SK-N-SH (cell line): ENCODE results near the gene FAM120A. TPM values are rescaled to one million over a fixed set of nuclear protein-coding genes. Genes with fewer than 3 reads are reported as not detected.

Experiments used
- CTCF ChIA-PET: fragments of 300-600, 350-600 bp; formaldehyde crosslinking; extraction: SDS; loops from one replicate; lab custom pipeline; 2021; lab: Yijun Ruan, JAX
- POLR2A ChIA-PET: fragments of 350-600 bp; sonication (Branson Sonifier 250); formaldehyde crosslinking; extraction: SDS; loops from one replicate; lab custom pipeline; 2020; ENCODE audit warnings: antibody characterized with exemption, inconsistent platforms; lab: Yijun Ruan, JAX
- DNase-seq: peaks from one replicate; pipeline ENCODE4 v3.0.0; 2012
- H2AFZ ChIP-seq: fragments of 200-600 bp; sonication (generic); 2 replicates; pipeline ENCODE4 v1.8.1; 2016; ENCODE audit warnings: antibody characterized with exemption, mild to moderate bottlenecking, low read depth
- H3F3A ChIP-seq: fragments of 200-600 bp; sonication (generic); replicated peaks from 2 replicates; pipeline ENCODE3; 2016; ENCODE audit warnings: antibody characterized with exemption, mild to moderate bottlenecking; ENCODE audit not compliant: insufficient read depth
- H3K27ac ChIP-seq, 2 experiments: fragments of 200-500 bp in 1 of 2; fragments of 200-600 bp in 1 of 2; sonication (Bioruptor generic) in 1 of 2; sonication (generic), shearing (Covaris generic) in 1 of 2; 2 replicates each; pipeline versions ENCODE4 v1.5.1 to v1.6.1; 2014 to 2016; ENCODE audit warnings: low read depth in 2 of 2, inconsistent platforms in 1 of 2, low read length in 1 of 2, mild to moderate bottlenecking in 1 of 2, mixed read lengths in 1 of 2
- H3K27me3 ChIP-seq: fragments of 200-600 bp; sonication (generic), shearing (Covaris generic); 2 replicates; pipeline ENCODE4 v1.6.1; 2016; ENCODE audit warnings: mixed run types; ENCODE audit not compliant: insufficient read depth
- H3K36me3 ChIP-seq, 2 experiments: fragments of 200-500 bp in 1 of 2; fragments of 200-600 bp in 1 of 2; sonication (Bioruptor generic) in 1 of 2; sonication (generic) in 1 of 2; replicated peaks in 1 of 2; 2 replicates each; pipeline versions ENCODE3 to v1.5.1; 2014 to 2016; ENCODE audit warnings: low read length in 1 of 2, mild to moderate bottlenecking in 1 of 2; ENCODE audit not compliant: insufficient read depth in 2 of 2, control insufficient read depth in 1 of 2
- H3K4me1 ChIP-seq, 2 experiments: fragments of 200-500 bp in 1 of 2; fragments of 200-600 bp in 1 of 2; sonication (Bioruptor generic) in 1 of 2; sonication (generic), shearing (Covaris generic) in 1 of 2; 2 replicates each; pipeline versions ENCODE4 v1.5.1 to v1.6.1; 2014 to 2016; ENCODE audit warnings: low read depth in 1 of 2, low read length in 1 of 2, mixed run types in 1 of 2; ENCODE audit not compliant: insufficient read depth in 2 of 2, control insufficient read depth in 1 of 2
- H3K4me2 ChIP-seq: fragments of 200-600 bp; sonication (generic), shearing (Covaris generic); 2 replicates; pipeline ENCODE4 v1.6.1; 2017; ENCODE audit warnings: mixed run types
- H3K4me3 ChIP-seq, 2 experiments: fragments of 200-500 bp in 1 of 2; fragments of 200-600 bp in 1 of 2; sonication (Bioruptor generic) in 1 of 2; sonication (generic), shearing (Covaris generic) in 1 of 2; 2 replicates each; pipeline versions ENCODE4 v1.5.1 to v1.8.1; 2014 to 2016; ENCODE audit warnings: low read depth in 2 of 2, inconsistent platforms in 1 of 2, low read length in 1 of 2, mild to moderate bottlenecking in 1 of 2, mixed read lengths in 1 of 2, moderate library complexity in 1 of 2
- H3K79me2 ChIP-seq: fragments of 200-600 bp; sonication (generic); 2 replicates; pipeline ENCODE4 v1.8.1; 2017; ENCODE audit warnings: mild to moderate bottlenecking; ENCODE audit not compliant: insufficient read depth
- H3K9ac ChIP-seq: fragments of 200-600 bp; sonication (generic); 2 replicates; pipeline ENCODE4 v1.6.1; 2017; ENCODE audit warnings: mixed run types
- H3K9me2 ChIP-seq: fragments of 200-600 bp; sonication (generic); 2 replicates; pipeline ENCODE4 v1.6.1; 2017; ENCODE audit warnings: mixed run types
- H3K9me3 ChIP-seq: fragments of 200-600 bp; sonication (generic); 2 replicates; pipeline ENCODE4 v1.6.1; 2017; ENCODE audit warnings: mixed run types, mild to moderate bottlenecking, moderate library complexity
- H4K20me1 ChIP-seq: fragments of 200-600 bp; sonication (generic); 2 replicates; pipeline ENCODE4 v1.6.1; 2017; ENCODE audit warnings: mild to moderate bottlenecking, mixed run types; ENCODE audit not compliant: insufficient read depth
- CHD2 ChIP-seq: fragments of 150-350 bp; IDR thresholded peaks from 2 replicates; pipeline ENCODE4 v1.6.1; 2018; ENCODE audit warnings: low read length; ENCODE audit not compliant: partially characterized antibody
- FOSL2 ChIP-seq: IDR thresholded peaks from 2 replicates; pipeline ENCODE4 v1.4.0; 2012; ENCODE audit warnings: low read depth, mild to moderate bottlenecking, moderate library complexity, borderline replicate concordance
- GABPA ChIP-seq: IDR thresholded peaks from 2 replicates; pipeline ENCODE4 v1.4.0; 2012; ENCODE audit warnings: low read depth, mild to moderate bottlenecking
- IRF3 ChIP-seq: fragments of 150-350 bp; IDR thresholded peaks from 2 replicates; pipeline ENCODE4 v1.6.1; 2016; ENCODE audit warnings: mild to moderate bottlenecking, low read depth, low read length
- JUND ChIP-seq: IDR thresholded peaks from 2 replicates; pipeline ENCODE4 v1.4.0; 2012
- NRF1 ChIP-seq: IDR thresholded peaks from 2 replicates; pipeline ENCODE4 v1.6.1; 2012; ENCODE audit warnings: low read depth, mild to moderate bottlenecking, low read length
- RAD21 ChIP-seq: IDR thresholded peaks from 2 replicates; pipeline ENCODE4 v1.6.1; 2012; ENCODE audit warnings: mild to moderate bottlenecking, low read length
- RCOR1 ChIP-seq: fragments of 150-350 bp; IDR thresholded peaks from 2 replicates; pipeline ENCODE4 v1.6.1; 2017; ENCODE audit warnings: antibody characterized with exemption, low read length
- SIN3A ChIP-seq: IDR thresholded peaks from 2 replicates; pipeline ENCODE4 v1.6.1; 2012; ENCODE audit warnings: low read depth, mild to moderate bottlenecking, low read length, moderate library complexity, borderline replicate concordance
- SMC3 ChIP-seq: IDR thresholded peaks from 2 replicates; pipeline ENCODE4 v1.6.1; 2012; ENCODE audit warnings: low read depth, low read length, improper control_type of control experiment
- TAF1 ChIP-seq: IDR thresholded peaks from 2 replicates; pipeline ENCODE4 v1.6.1; 2012; ENCODE audit warnings: low read depth, mild to moderate bottlenecking, low read length, moderate library complexity, borderline replicate concordance
- YY1 ChIP-seq: IDR thresholded peaks from 2 replicates; pipeline ENCODE4 v1.4.0; 2012; ENCODE audit warnings: low read depth, mild to moderate bottlenecking
- WGBS: methylation state at CpG from one replicate; pipeline ENCODE4 v1.1.6; 2017; ENCODE audit warnings: low lambda C conversion rate; 5-methylcytosine and 5-hydroxymethylcytosine counted together
- polyA plus RNA-seq, 3 experiments: library from polyadenylated mRNA; depleted of rRNA; stranded (reverse); fragments of >200 nt; gene quantifications; 2 replicates each; pipeline ENCODE4 v1.2.3, GENCODE V29; 2012
- TF ChIP-seq, protein P1 (sequence below): IDR thresholded peaks from 2 replicates; pipeline ENCODE4 v1.6.1; 2012; ENCODE audit warnings: mild to moderate bottlenecking, low read depth, low read length, moderate library complexity

The FAM120A gene
- polyA plus RNA-seq, 1 of the 3 experiments (the other 2 are of a cell fraction): 58.6 TPM

DNA sequence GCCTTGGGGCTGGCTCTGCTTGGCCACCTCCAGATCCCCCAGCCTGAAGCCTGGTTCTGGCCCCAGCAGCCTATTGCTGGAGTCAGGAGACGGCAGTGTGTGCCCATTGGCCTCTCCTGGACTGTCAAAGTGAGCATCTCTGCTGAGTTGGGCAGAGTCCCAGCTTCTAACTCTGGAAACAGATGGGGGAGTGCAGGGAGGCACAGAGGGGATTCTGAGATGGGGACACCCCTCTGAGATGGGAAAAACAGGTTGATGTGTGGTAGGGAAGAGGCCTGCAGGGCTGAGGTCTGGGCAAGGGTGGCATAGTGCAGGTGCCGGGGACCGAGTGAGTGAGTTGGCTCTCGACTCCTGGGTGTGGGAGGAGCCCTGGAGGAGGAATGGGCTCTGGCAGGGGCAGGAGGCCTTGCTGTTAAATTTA is 152.4 kb downstream of the FAM120A start (continued):
- no peak for TF ChIP-seq RAD21
- no peak for TF ChIP-seq NRF1
- no peak for TF ChIP-seq SMC3
- TF ChIP-seq RCOR1: no peak

- Histone ChIP-seq H3K9me3 (no peaks in the 10 kb centered on the region), H2AFZ (no peak overlapping the region), H3K36me3 (peaks cover 0 to 6% of the 10 kb centered on the region in 2 experiments)
- DNase-seq: no peak
- TF ChIP-seq JUND: no peak
- no peak for TF ChIP-seq SMC3
- no peak for TF ChIP-seq CHD2
- TF ChIP-seq FOSL2: no peak
- no peak for TF ChIP-seq YY1
- no peak for TF ChIP-seq TAF1
- no peak for TF ChIP-seq IRF3
- TF ChIP-seq, protein P1, sequence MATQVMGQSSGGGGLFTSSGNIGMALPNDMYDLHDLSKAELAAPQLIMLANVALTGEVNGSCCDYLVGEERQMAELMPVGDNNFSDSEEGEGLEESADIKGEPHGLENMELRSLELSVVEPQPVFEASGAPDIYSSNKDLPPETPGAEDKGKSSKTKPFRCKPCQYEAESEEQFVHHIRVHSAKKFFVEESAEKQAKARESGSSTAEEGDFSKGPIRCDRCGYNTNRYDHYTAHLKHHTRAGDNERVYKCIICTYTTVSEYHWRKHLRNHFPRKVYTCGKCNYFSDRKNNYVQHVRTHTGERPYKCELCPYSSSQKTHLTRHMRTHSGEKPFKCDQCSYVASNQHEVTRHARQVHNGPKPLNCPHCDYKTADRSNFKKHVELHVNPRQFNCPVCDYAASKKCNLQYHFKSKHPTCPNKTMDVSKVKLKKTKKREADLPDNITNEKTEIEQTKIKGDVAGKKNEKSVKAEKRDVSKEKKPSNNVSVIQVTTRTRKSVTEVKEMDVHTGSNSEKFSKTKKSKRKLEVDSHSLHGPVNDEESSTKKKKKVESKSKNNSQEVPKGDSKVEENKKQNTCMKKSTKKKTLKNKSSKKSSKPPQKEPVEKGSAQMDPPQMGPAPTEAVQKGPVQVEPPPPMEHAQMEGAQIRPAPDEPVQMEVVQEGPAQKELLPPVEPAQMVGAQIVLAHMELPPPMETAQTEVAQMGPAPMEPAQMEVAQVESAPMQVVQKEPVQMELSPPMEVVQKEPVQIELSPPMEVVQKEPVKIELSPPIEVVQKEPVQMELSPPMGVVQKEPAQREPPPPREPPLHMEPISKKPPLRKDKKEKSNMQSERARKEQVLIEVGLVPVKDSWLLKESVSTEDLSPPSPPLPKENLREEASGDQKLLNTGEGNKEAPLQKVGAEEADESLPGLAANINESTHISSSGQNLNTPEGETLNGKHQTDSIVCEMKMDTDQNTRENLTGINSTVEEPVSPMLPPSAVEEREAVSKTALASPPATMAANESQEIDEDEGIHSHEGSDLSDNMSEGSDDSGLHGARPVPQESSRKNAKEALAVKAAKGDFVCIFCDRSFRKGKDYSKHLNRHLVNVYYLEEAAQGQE: no peak
- no peak for TF ChIP-seq SIN3A
- no peak for TF ChIP-seq NRF1
- TF ChIP-seq GABPA: no peak
- TF ChIP-seq, all 33 proteins: peak for 0
- Histone ChIP-seq H3K79me2 (peaks cover 72% of the 10 kb centered on the region), H3K27me3 (no peaks in the 10 kb centered on the region), H3K9me2 (no peaks in the 10 kb centered on the region), H4K20me1 (peaks cover 5% of the 10 kb centered on the region; the same call in 1 of the 2 replicates), H3K27ac (no peak overlapping the region), H3F3A (no peaks in the 10 kb centered on the region), H3K4me1 (no peaks in the 10 kb centered on the region; a peak in 1 of 4 replicates), H3K4me3 (no peak overlapping the region), H3K4me2 (no peak overlapping the region), H3K9ac (no peak overlapping the region)
- CTCF ChIA-PET: no interaction called here
- 57% methylated on average over 3 of the region's 3 CpGs for WGBS
- POLR2A ChIA-PET: no interaction called here
Measured at GRCh38 chr9:93606187-93606586, 154.7 kb downstream of the FAM120A start.
